Peyer's patch (tissue), 4 donors: ENCODE measurements around the gene ZNF622. TPM values are rescaled to one million over a fixed set of nuclear protein-coding genes. Genes with fewer than 3 reads are reported as not detected.

Source experiments
- DNase-seq, 3 donors: peaks; one replicate each; pipeline ENCODE4 v3.0.0-alpha.2; 2017 to 2019
- H3K27ac ChIP-seq, 4 donors: fragments of 200-600 bp; sonication (generic); one replicate each; pipeline ENCODE4 v1.5.1; 2016 to 2019
- H3K27me3 ChIP-seq, 2 donors: fragments of 200-600 bp; sonication (generic); one replicate each; pipeline ENCODE4 v1.5.1; 2019
- H3K36me3 ChIP-seq, 3 donors: fragments of 200-600 bp; sonication (generic); one replicate each; pipeline ENCODE4 v1.5.1; 2016 to 2019
- H3K4me1 ChIP-seq, 4 donors: fragments of 200-600 bp; sonication (generic); one replicate each; pipeline ENCODE4 v1.5.1; 2016 to 2019
- H3K4me3 ChIP-seq, 4 donors: fragments of 200-600 bp; sonication (generic); 1 replicate in 3 of 4; 2 replicates in 1 of 4; pipeline ENCODE4 v1.5.1; 2016 to 2019; ENCODE audit warnings: mild to moderate bottlenecking in 1 of 4
- H3K9me3 ChIP-seq, 4 donors: fragments of 200-600 bp; sonication (generic); one replicate each; pipeline ENCODE4 v1.5.1; 2016 to 2019; ENCODE audit warnings: mild to moderate bottlenecking in 1 of 4
- POLR2A ChIP-seq, 2 donors: fragments of 450-650 bp; IDR thresholded peaks; one replicate each; pipeline ENCODE4 v1.5.1; 2017; ENCODE audit warnings: antibody characterized with exemption in 2 of 2, mild to moderate bottlenecking in 2 of 2, moderate library complexity in 2 of 2
- total RNA-seq, 4 donors: library from RNA; depleted of rRNA; stranded (reverse); fragments of >200 nt; gene quantifications; one replicate each; pipeline ENCODE4 v1.1.0, GENCODE V29; 2016
- TF ChIP-seq, protein P1 (sequence below), 6 experiments: fragments of 450-650 bp in 4 of 6; fragments of 200-600 bp in 2 of 6; sonication (generic) in 1 of 6; IDR thresholded peaks; one replicate each; pipeline ENCODE4 v1.5.1; 2017 to 2019; ENCODE audit warnings: antibody characterized with exemption in 6 of 6, mild to moderate bottlenecking in 3 of 6, moderate library complexity in 1 of 6

Gene ZNF622
- total RNA-seq, 4 donors from 2014 or later: 26.7 to 44.6 (median 32.5) TPM

DNA sequence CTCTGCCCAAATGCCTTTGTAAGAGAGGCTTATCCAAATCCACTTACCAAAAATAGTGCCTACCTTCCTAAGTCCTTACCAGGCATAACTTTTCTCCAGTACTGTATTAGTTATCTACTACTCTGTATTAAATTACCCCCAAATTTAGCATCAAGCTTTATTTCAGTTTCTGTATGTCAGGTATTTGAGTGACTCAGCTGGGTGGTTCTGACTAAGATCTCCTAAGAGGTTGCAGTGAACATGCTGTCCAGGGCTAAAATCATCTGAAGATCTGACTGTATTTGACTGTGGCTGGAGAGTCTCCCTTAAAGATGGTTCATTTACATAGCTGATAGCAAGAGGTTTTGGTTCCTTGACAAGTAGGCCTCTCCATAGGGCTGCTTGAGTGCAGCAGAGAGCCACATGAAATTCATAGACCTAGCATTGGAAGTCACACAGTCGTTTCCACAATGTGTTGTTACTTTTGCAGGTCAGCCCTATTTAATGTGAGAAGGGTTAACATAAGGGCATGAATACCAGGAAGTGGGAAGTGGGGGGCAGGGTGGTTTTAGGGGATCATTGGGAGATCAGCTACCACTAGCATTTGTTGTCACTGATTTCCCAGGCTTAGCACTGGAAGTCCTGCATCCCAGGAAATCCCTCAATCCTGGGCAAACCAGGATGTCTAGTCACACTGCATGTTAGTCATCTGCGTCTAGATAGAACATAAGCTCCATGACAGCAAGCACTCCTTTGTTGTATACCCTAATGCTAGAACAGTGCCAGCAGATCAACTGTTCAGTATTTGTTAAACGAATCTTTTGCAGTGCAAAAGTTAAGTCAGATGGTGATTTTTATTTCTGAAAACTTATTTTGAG lies 2.0 kb upstream of the ZNF622 start:
- DNase-seq: no peak
- Histone ChIP-seq H3K9me3 (no peaks in the 10 kb centered on the region), H3K27me3 (no peaks in the 10 kb centered on the region), H3K4me3 (no peak overlapping the region), H3K36me3 (peaks cover 0 to 10% (median 0%) of the 10 kb centered on the region in 3 donors), H3K4me1 (peaks cover 0 to 31% (median 16%) of the 10 kb centered on the region in 4 donors), H3K27ac (no peak overlapping the region)
- no peak for TF ChIP-seq POLR2A (IDR thresholded peaks at IDR 0.05)
- TF ChIP-seq, protein P1, sequence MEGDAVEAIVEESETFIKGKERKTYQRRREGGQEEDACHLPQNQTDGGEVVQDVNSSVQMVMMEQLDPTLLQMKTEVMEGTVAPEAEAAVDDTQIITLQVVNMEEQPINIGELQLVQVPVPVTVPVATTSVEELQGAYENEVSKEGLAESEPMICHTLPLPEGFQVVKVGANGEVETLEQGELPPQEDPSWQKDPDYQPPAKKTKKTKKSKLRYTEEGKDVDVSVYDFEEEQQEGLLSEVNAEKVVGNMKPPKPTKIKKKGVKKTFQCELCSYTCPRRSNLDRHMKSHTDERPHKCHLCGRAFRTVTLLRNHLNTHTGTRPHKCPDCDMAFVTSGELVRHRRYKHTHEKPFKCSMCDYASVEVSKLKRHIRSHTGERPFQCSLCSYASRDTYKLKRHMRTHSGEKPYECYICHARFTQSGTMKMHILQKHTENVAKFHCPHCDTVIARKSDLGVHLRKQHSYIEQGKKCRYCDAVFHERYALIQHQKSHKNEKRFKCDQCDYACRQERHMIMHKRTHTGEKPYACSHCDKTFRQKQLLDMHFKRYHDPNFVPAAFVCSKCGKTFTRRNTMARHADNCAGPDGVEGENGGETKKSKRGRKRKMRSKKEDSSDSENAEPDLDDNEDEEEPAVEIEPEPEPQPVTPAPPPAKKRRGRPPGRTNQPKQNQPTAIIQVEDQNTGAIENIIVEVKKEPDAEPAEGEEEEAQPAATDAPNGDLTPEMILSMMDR (IDR thresholded peaks at IDR 0.05): no peak

DNA sequence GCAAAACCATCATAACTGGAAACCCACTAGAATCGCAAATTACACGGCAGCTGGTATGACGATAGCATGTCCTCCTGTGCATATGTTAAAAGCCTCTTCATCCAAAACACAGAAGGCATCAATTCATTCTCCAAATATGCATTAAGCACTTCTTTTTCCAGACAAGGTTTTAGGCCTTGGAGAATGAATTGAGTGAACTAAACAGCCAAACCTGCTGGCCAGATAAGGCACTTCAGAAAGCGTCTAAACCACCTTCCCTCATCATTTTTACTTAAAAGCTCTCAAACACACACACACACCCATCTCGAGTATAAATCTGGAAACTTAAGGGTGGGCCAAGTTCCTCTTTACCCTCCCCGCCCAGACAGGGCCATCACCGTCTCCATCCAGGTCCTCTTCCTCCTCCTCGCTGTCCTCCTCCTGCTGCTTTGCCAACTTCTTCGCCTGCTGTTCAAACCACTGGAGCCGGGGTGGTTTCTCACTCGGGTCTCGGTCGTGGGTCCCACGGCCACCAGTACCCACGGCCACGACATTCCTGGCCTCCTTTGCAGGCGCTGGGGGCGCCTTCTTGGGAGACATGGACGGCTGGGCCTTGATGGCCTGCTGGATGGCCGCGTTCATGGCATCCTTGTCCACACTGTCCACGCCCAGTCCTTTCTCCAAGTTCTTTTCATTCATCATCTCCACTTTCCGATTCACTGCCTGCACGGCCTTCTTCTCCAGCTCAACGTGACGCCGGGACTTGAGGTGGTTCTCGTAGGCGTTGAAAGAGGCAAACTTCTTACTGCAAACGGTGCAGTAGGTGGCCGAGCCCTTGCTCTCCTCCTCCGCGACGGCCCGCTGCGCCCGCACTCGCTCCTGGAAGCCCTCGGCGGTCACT lies 696 bp downstream of the ZNF622 start:
- Histone ChIP-seq H3K36me3 (peaks cover 0 to 37% (median 0%) of the 10 kb centered on the region in 3 donors), H3K9me3 (no peaks in the 10 kb centered on the region), H3K27ac (peak overlapping the region; percentile 75 to 83 (median 78)), H3K4me3 (peak overlapping the region; percentile 59 to 93 (median 72)), H3K4me1 (peaks cover 0 to 45% (median 16%) of the 10 kb centered on the region in 4 donors), H3K27me3 (no peaks in the 10 kb centered on the region)
- DNase-seq: peak in 1 of 3 donors; percentile 49
- TF ChIP-seq, protein P1 (IDR thresholded peaks at IDR 0.05): peak in 4 of 6 experiments; percentile 5 to 15 (median 8)
- TF ChIP-seq POLR2A (IDR thresholded peaks at IDR 0.05): no peak

DNA sequence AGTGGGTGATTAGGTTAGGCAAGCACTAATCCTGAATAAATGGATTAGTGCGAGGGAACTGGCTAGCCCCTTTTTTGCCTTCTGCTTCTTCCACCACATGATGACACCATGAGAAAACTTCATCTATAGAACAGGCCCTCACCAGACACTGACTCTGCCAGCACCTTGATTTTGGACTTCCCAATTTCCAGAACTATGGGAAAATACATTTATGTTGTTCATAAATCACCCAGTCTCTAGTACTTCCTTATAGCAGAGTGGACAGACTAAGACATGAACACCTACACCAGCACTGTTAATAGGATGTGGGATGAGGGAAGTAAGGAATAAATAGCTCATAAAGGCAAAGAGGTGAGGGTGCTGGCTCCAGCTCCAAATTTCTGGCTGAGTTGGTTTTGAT lies 1.4 kb downstream of the ZNF622 start:
- no peaks in the 10 kb centered on the region for H3K27me3 ChIP-seq
- TF ChIP-seq, protein P1 (IDR thresholded peaks at IDR 0.05): no peak
- no peak for TF ChIP-seq POLR2A (IDR thresholded peaks at IDR 0.05)
- H3K4me1 ChIP-seq: peaks cover 0 to 45% (median 16%) of the 10 kb centered on the region in 4 donors
- no peak for DNase-seq
- peak overlapping the region; percentile 59 to 93 (median 72) for H3K4me3 ChIP-seq
- H3K27ac ChIP-seq: no peak overlapping the region
- no peaks in the 10 kb centered on the region for H3K9me3 ChIP-seq
- H3K36me3 ChIP-seq: peaks cover 0 to 37% (median 0%) of the 10 kb centered on the region in 3 donors

DNA sequence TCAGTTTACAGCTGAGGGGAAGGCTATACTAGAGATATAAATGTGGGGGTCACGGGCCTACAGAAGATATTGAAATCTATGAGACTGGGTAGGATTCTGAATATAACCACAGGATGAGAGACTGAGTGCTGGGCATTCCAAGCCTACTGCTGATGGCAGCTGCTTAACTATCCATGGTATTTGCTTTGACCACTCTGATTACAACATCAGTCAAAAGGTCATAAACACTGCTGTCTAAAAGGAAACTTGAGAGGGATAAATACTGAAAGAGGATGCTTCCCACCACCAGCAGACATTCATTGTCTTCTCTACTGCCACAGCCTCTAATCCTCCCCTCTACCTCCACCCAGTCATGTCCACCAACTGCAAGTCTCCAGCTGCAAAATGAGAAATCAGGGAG lies 3.8 kb downstream of the ZNF622 start:
- Histone ChIP-seq H3K36me3 (peaks cover 0 to 44% (median 0%) of the 10 kb centered on the region in 3 donors), H3K9me3 (no peaks in the 10 kb centered on the region), H3K27me3 (no peaks in the 10 kb centered on the region), H3K4me3 (no peak overlapping the region), H3K4me1 (peaks cover 0 to 38% (median 14%) of the 10 kb centered on the region in 4 donors), H3K27ac (no peak overlapping the region)
- TF ChIP-seq, protein P1 (IDR thresholded peaks at IDR 0.05): no peak
- TF ChIP-seq POLR2A (IDR thresholded peaks at IDR 0.05): no peak
- no peak for DNase-seq

DNA sequence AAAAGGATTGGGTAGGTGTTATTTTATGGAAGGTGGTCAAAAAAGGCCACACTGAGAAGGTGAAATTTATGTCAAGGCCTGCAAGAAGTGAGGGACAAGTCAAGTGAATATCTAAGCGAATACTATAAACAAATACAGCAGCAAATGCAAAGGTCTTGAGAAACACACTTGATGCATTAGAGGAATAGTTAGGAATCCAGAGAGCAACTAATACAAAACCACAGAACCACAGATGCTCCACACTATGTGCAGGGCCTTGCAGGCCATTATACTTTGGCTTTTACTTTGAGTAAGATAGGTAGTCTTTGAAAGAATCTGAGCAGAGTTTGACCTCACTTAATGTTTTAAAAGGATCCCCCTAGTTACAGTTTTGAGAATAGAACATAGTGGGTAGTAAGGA lies 4.6 kb downstream of the ZNF622 start:
- no peak for DNase-seq
- peaks cover 0 to 33% (median 12%) of the 10 kb centered on the region in 4 donors for H3K4me1 ChIP-seq
- H3K27ac ChIP-seq: no peak overlapping the region
- TF ChIP-seq, protein P1 (IDR thresholded peaks at IDR 0.05): no peak
- no peak for TF ChIP-seq POLR2A (IDR thresholded peaks at IDR 0.05)
- no peaks in the 10 kb centered on the region for H3K27me3 ChIP-seq
- no peaks in the 10 kb centered on the region for H3K9me3 ChIP-seq
- H3K4me3 ChIP-seq: no peak overlapping the region
- peaks cover 0 to 48% (median 0%) of the 10 kb centered on the region in 3 donors for H3K36me3 ChIP-seq
